IMR-90 (cell line): ENCODE data around the gene BRPF1. TPM values are rescaled to one million over a fixed set of nuclear protein-coding genes. Genes with fewer than 3 reads are reported as not detected.

Experiments used
- ATAC-seq: fragments of 200-7000 bp; cut with Tn5 transposase; 2 replicates; pipeline ENCODE4 v1.9.1; 2020; ENCODE audit warnings: low read depth, mild to moderate bottlenecking, moderate library complexity
- BruUV-seq: library from RNA; stranded (reverse); fragments of 400-500 nt; replicated peaks from 2 replicates; lab custom pipeline; 2021; lab: Mats Ljungman, UMichigan
- CTCF ChIA-PET: fragments of 300-600 bp; formaldehyde crosslinking; extraction: SDS; loops from one replicate; lab custom pipeline; 2021; ENCODE audit warnings: antibody characterized with exemption; lab: Yijun Ruan, JAX
- POLR2A ChIA-PET: fragments of 300-600 bp; sonication (Branson Sonifier 250); formaldehyde crosslinking; loops from one replicate; lab custom pipeline; 2022; ENCODE audit warnings: antibody characterized with exemption; ENCODE audit not compliant: unreplicated experiment; lab: Charles Lee
- DNase-seq: peaks from one replicate; pipeline ENCODE4 v3.0.0; 2013
- H2AFZ ChIP-seq: replicated peaks from 2 replicates; pipeline ENCODE3; 2013; ENCODE audit warnings: low read length, mild to moderate bottlenecking; ENCODE audit not compliant: poor library complexity
- H2AK5ac ChIP-seq: 2 replicates; pipeline ENCODE4 v1.6.1; 2013; ENCODE audit warnings: low read depth, low read length, inconsistent platforms
- H2AK9ac ChIP-seq: replicated peaks from 2 replicates; pipeline ENCODE3; 2013; ENCODE audit warnings: mild to moderate bottlenecking, low read depth, low read length, moderate library complexity; ENCODE audit not compliant: poor library complexity
- H2BK120ac ChIP-seq: 2 replicates; pipeline ENCODE4 v1.6.1; 2013; ENCODE audit warnings: low read depth, low read length, inconsistent platforms
- H2BK15ac ChIP-seq: 3 replicates; pipeline ENCODE4 v1.6.1; 2013; ENCODE audit warnings: low read depth, low read length, inconsistent platforms
- H2BK20ac ChIP-seq: 2 replicates; pipeline ENCODE4 v1.6.1; 2013; ENCODE audit warnings: low read depth, mild to moderate bottlenecking, inconsistent platforms, low read length, moderate library complexity
- H2BK5ac ChIP-seq: 2 replicates; pipeline ENCODE4 v1.6.1; 2013; ENCODE audit warnings: mild to moderate bottlenecking, low read depth, low read length, inconsistent platforms; ENCODE audit not compliant: poor library complexity, severe bottlenecking
- H3K14ac ChIP-seq: replicated peaks from 2 replicates; pipeline ENCODE4 v1.6.1; 2013; ENCODE audit warnings: low read depth, low read length, inconsistent platforms
- H3K18ac ChIP-seq: 2 replicates; pipeline ENCODE4 v1.6.1; 2013; ENCODE audit warnings: low read depth, low read length, control low read depth
- H3K23ac ChIP-seq: 2 replicates; pipeline ENCODE4 v1.6.1; 2013; ENCODE audit warnings: low read depth, low read length, inconsistent platforms
- H3K27ac ChIP-seq: 2 replicates; pipeline ENCODE4 v1.5.1; 2013; ENCODE audit warnings: mild to moderate bottlenecking, control low read depth, low read length; ENCODE audit not compliant: insufficient read depth
- H3K27me3 ChIP-seq: 2 replicates; pipeline ENCODE4 v1.6.1; 2013; ENCODE audit warnings: low read length; ENCODE audit not compliant: control insufficient read depth, insufficient read depth
- H3K36me3 ChIP-seq: 2 replicates; pipeline ENCODE4 v1.6.1; 2013; ENCODE audit warnings: low read length, mixed read lengths; ENCODE audit not compliant: control insufficient read depth, insufficient read depth
- H3K4ac ChIP-seq: 2 replicates; pipeline ENCODE4 v1.6.1; 2013; ENCODE audit warnings: low read depth, low read length, inconsistent platforms
- H3K4me1 ChIP-seq: 2 replicates; pipeline ENCODE4 v1.6.1; 2013; ENCODE audit warnings: low read length, mixed read lengths; ENCODE audit not compliant: control insufficient read depth, insufficient read depth
- H3K4me2 ChIP-seq: 2 replicates; pipeline ENCODE4 v1.6.1; 2013; ENCODE audit warnings: low read depth, mild to moderate bottlenecking, control low read depth, low read length, moderate library complexity
- H3K4me3 ChIP-seq: 2 replicates; pipeline ENCODE4 v1.5.1; 2013; ENCODE audit warnings: low read depth, mild to moderate bottlenecking, control low read depth, low read length, moderate library complexity; ENCODE audit not compliant: insufficient read depth
- H3K56ac ChIP-seq: 2 replicates; pipeline ENCODE4 v1.6.1; 2013; ENCODE audit warnings: low read length, inconsistent platforms; ENCODE audit not compliant: insufficient read depth; ENCODE audit errors: extremely low read depth
- H3K79me1 ChIP-seq, 2 experiments: 2 replicates each; pipeline ENCODE4 v1.6.1; 2013; ENCODE audit warnings: low read length in 2 of 2, inconsistent platforms in 1 of 2, low read depth in 1 of 2
- H3K9ac ChIP-seq: 2 replicates; pipeline ENCODE4 v1.6.1; 2013; ENCODE audit warnings: low read depth, low read length, control low read depth
- H3K9me1 ChIP-seq: 2 replicates; pipeline ENCODE4 v1.6.1; 2013; ENCODE audit warnings: low read length, inconsistent platforms; ENCODE audit not compliant: insufficient read depth
- H3K9me3 ChIP-seq: 2 replicates; pipeline ENCODE4 v1.6.1; 2013; ENCODE audit warnings: low read length; ENCODE audit not compliant: control insufficient read depth, insufficient read depth
- H4K20me1 ChIP-seq: 2 replicates; pipeline ENCODE4 v1.6.1; 2013; ENCODE audit warnings: low read length, inconsistent platforms; ENCODE audit not compliant: insufficient read depth
- H4K5ac ChIP-seq: 2 replicates; pipeline ENCODE4 v1.6.1; 2013; ENCODE audit warnings: mild to moderate bottlenecking, low read depth, low read length, control low read depth
- H4K8ac ChIP-seq, 2 experiments: 2 replicates each; pipeline ENCODE4 v1.6.1; 2013; ENCODE audit warnings: low read depth in 2 of 2, low read length in 2 of 2, control low read depth in 1 of 2, inconsistent platforms in 1 of 2
- H4K91ac ChIP-seq: 2 replicates; pipeline ENCODE4 v1.6.1; 2013; ENCODE audit warnings: low read depth, low read length, inconsistent platforms; ENCODE audit not compliant: insufficient read depth
- BHLHE40 ChIP-seq: fragments of 150-350 bp; IDR thresholded peaks from 2 replicates; pipeline ENCODE4 v1.6.1; 2016; ENCODE audit warnings: mild to moderate bottlenecking, low read depth, low read length
- FOS ChIP-seq: fragments of 150-350 bp; IDR thresholded peaks from 2 replicates; pipeline ENCODE4 v1.6.1; 2016; ENCODE audit warnings: low read depth, low read length
- MAZ ChIP-seq: IDR thresholded peaks from 2 replicates; pipeline ENCODE4 v1.6.1; 2012; ENCODE audit warnings: low read depth, mild to moderate bottlenecking, low read length, improper control_type of control experiment, moderate library complexity, borderline replicate concordance
- MXI1 ChIP-seq: IDR thresholded peaks from 2 replicates; pipeline ENCODE4 v1.6.1; 2012; ENCODE audit warnings: low read depth, mild to moderate bottlenecking, low read length, moderate library complexity, borderline replicate concordance
- NFE2L2 ChIP-seq: fragments of 150-350 bp; IDR thresholded peaks from 2 replicates; pipeline ENCODE4 v1.6.1; 2016; ENCODE audit warnings: low read depth, mild to moderate bottlenecking, low read length
- SMC3 ChIP-seq: fragments of 150-350 bp; IDR thresholded peaks from 2 replicates; pipeline ENCODE4 v1.6.1; 2016; ENCODE audit warnings: low read depth, mild to moderate bottlenecking, antibody characterized with exemption, low read length, moderate library complexity
- whole genome bisulfite sequencing, 2 experiments: methylation state at CpG; one replicate each; pipeline versions ENCODE4 v1.1.5 to v1.1.7; 2013; ENCODE audit warnings: missing lambda C conversion rate in 2 of 2; ENCODE audit not compliant: insufficient read length in 1 of 2; ENCODE audit errors: extremely low coverage in 2 of 2; 5-methylcytosine and 5-hydroxymethylcytosine counted together
- dilution Hi-C: fragments of 300-500 bp; cut with HindIII; formaldehyde crosslinking; loops from one replicate; pipeline ENCODE4 v1.14.3; 2018; ENCODE audit warnings: low sequenced_read_pairs; ENCODE audit not compliant: unreplicated experiment
- in situ Hi-C: fragments of 300-500 bp; cut with MboI; formaldehyde crosslinking; loops from 3 replicates; pipeline ENCODE4 v1.14.3; 2019; ENCODE audit warnings: low sequenced_read_pairs, inconsistent platforms, mixed read lengths
- intact Hi-C: fragments of 100-400 bp; cut with micrococcal nuclease; formaldehyde crosslinking; loops from 2 replicates; pipeline ENCODE4 v1.10.0; 2022
- polyA plus RNA-seq, 3 experiments: library from polyadenylated mRNA; depleted of rRNA; stranded (reverse); fragments of >200 nt; gene quantifications; 2 replicates each; pipeline ENCODE4 v1.2.3, GENCODE V29; 2012; ENCODE audit warnings: low replicate concordance in 1 of 3
- total RNA-seq: library from RNA; depleted of rRNA; stranded (reverse); fragments of >200 nt; gene quantifications from 2 replicates; pipeline ENCODE4 v1.2.3, GENCODE V29; 2012

The BRPF1 gene
- total and polyA plus RNA-seq, 2 of the 4 experiments (the other 2 are of a cell fraction): 13.6 to 15.6 TPM

- Histone ChIP-seq H3K9ac (no peak overlapping the region), H3K4ac (peak overlapping the region; percentile 19; the same call in 1 of the 2 replicates), H4K91ac (no peak overlapping the region; the same call in 1 of the 2 replicates), H3K9me1 (peaks cover 13% of the 10 kb centered on the region), H2AFZ (peak overlapping the region; percentile 27), H2AK5ac (peak overlapping the region; percentile 63; the same call in 1 of the 2 replicates), H3K14ac (0 out of 2 replicates have a peak overlapping the region, but pooled peaks have one; percentile 14), H3K4me3 (no peak overlapping the region), H2BK15ac (no peak overlapping the region), H3K18ac (no peak overlapping the region), H3K27ac (peak overlapping the region; percentile 24; the same call in 1 of the 2 replicates), H2BK5ac (peak overlapping the region; percentile 79), H2BK120ac (peak overlapping the region; percentile 26; the same call in 1 of the 2 replicates), H3K4me1 (peaks cover 20% of the 10 kb centered on the region), H3K27me3 (no peaks in the 10 kb centered on the region), H3K4me2 (no peak overlapping the region), H3K79me1 (peaks cover 10 to 33% of the 10 kb centered on the region in 2 experiments), H2AK9ac (no peak overlapping the region), H3K9me3 (no peaks in the 10 kb centered on the region), H4K5ac (no peak overlapping the region), H2BK20ac (0 out of 2 replicates have a peak overlapping the region, but pooled peaks have one; percentile 27), H3K56ac (no peak overlapping the region), H4K20me1 (no peaks in the 10 kb centered on the region), H4K8ac (no peak overlapping the region), H3K36me3 (peaks cover 60% of the 10 kb centered on the region), H3K23ac (peak overlapping the region; percentile 84; the same call in 1 of the 2 replicates)
- intact Hi-C loops: no loop called here
- DNase-seq (peak; percentile 95), ATAC-seq (peak; percentile 12)
- in situ Hi-C loops: no loop called here
- dilution Hi-C loops: no loop called here
- POLR2A ChIA-PET: no interaction called here
- BruUV-seq: no TSS peak
- TF ChIP-seq MAZ (peak; percentile 50; the same call in 1 of the 2 replicates), NFE2L2 (no peak), SMC3 (peak; percentile 22; the same call in 1 of the 2 replicates), FOS (peak; percentile 45; the same call in 1 of the 2 replicates), MXI1 (peak; percentile 70; the same call in 1 of the 2 replicates), BHLHE40 (no peak)
- CTCF ChIA-PET: interaction anchor here (0.6 kb wide), 1 partner anchor 26 kb away, joined by 4 read pairs; no protein-coding TSS in a partner anchor
- no CpG with 5 or more reads among the region's 5 CpGs for WGBS, 2 experiments
These were observed 14.8 kb downstream of the BRPF1 start for GRCh38 chr3:9746330-9746729.
